HCT116 (cell line): ENCODE results near the gene BAG1. TPM values are rescaled to one million over a fixed set of nuclear protein-coding genes. Genes with fewer than 3 reads are reported as not detected.

Experiments
- ATAC-seq: fragments of 200-7000 bp; cut with Tn5 transposase; 2 replicates; pipeline ENCODE4 v1.9.1; 2020; ENCODE audit warnings: mild to moderate bottlenecking, moderate library complexity
- BruUV-seq: library from RNA; stranded (reverse); fragments of 400-500 nt; replicated peaks from 2 replicates; lab custom pipeline; 2021; lab: Mats Ljungman, UMichigan
- CTCF ChIA-PET: fragments of 300-600 bp; sonication (Branson Sonifier 250); formaldehyde crosslinking; loops from one replicate; lab custom pipeline; 2021; ENCODE audit warnings: antibody characterized with exemption; lab: Charles Lee
- POLR2A ChIA-PET: fragments of 300-600, 350-600 bp; sonication (Branson Sonifier 250); formaldehyde crosslinking; loops from one replicate; lab custom pipeline; 2021; ENCODE audit warnings: antibody characterized with exemption; lab: Charles Lee
- RAD21 ChIA-PET, 2 experiments: fragments of 300-600 bp; sonication (Branson Sonifier 250); formaldehyde crosslinking; loops; one replicate each; lab custom pipeline; 2023; ENCODE audit warnings: low total read pairs in 2 of 2; ENCODE audit not compliant: uncharacterized antibody in 2 of 2, unreplicated experiment in 2 of 2, low non-redundant PET in 1 of 2; lab: Charles Lee
- DNase-seq: peaks from one replicate; pipeline ENCODE4 v3.0.0-alpha.2; 2010; ENCODE audit warnings: low read depth, low spot score
- H2AFZ ChIP-seq: fragments of 200-600 bp; shearing (Covaris generic), sonication (generic); 2 replicates; pipeline ENCODE4 v1.6.1; 2017; ENCODE audit warnings: low read depth, mixed run types, mixed read lengths, antibody characterized with exemption, low read length; ENCODE audit not compliant: poor library complexity, severe bottlenecking
- H3K27ac ChIP-seq: 2 replicates; pipeline ENCODE4 v1.5.1; 2012; ENCODE audit warnings: low read depth, low read length
- H3K27me3 ChIP-seq: fragments of 200-600 bp; sonication (generic); 2 replicates; pipeline ENCODE4 v1.6.1; 2016; ENCODE audit warnings: mixed run types, low read length, mixed read lengths; ENCODE audit not compliant: insufficient read depth
- H3K36me3 ChIP-seq, 2 experiments: fragments of 200-500 bp in 1 of 2; fragments of 200-600 bp in 1 of 2; sonication (Bioruptor generic) in 1 of 2; sonication (generic) in 1 of 2; 2 replicates each; pipeline versions ENCODE4 v1.5.1 to v1.6.1; 2014 to 2016; ENCODE audit warnings: low read length in 2 of 2, inconsistent platforms in 1 of 2, mixed read lengths in 1 of 2, mixed run types in 1 of 2; ENCODE audit not compliant: insufficient read depth in 2 of 2, control insufficient read depth in 1 of 2
- H3K4me1 ChIP-seq, 2 experiments: fragments of 200-600 bp in 1 of 2; sonication (generic) in 1 of 2; 2 replicates each; pipeline versions ENCODE4 v1.5.1 to v1.6.1; 2012 to 2017; ENCODE audit warnings: low read length in 2 of 2, inconsistent platforms in 1 of 2, mild to moderate bottlenecking in 1 of 2, mixed read lengths in 1 of 2, mixed run types in 1 of 2, moderate library complexity in 1 of 2; ENCODE audit not compliant: insufficient read depth in 2 of 2, control insufficient read depth in 1 of 2
- H3K4me2 ChIP-seq: fragments of 200-600 bp; sonication (generic); 2 replicates; pipeline ENCODE4 v1.6.1; 2017; ENCODE audit warnings: mixed run types, low read length, mixed read lengths
- H3K4me3 ChIP-seq, 2 experiments: fragments of 200-600 bp in 1 of 2; sonication (generic) in 1 of 2; replicated peaks in 1 of 2; 2 replicates each; pipeline ENCODE4 v1.5.1; 2011 to 2016; ENCODE audit warnings: low read length in 2 of 2, control low read depth in 1 of 2, low read depth in 1 of 2, mild to moderate bottlenecking in 1 of 2, mixed read lengths in 1 of 2, mixed run types in 1 of 2
- H3K79me2 ChIP-seq: fragments of 200-600 bp; sonication (generic); 2 replicates; pipeline ENCODE4 v1.6.1; 2017; ENCODE audit warnings: mild to moderate bottlenecking, mixed run types, low read length, moderate library complexity, mixed read lengths; ENCODE audit not compliant: insufficient read depth
- H3K9ac ChIP-seq: fragments of 200-600 bp; sonication (generic); 2 replicates; pipeline ENCODE4 v1.6.1; 2016; ENCODE audit warnings: low read length, mixed read lengths
- H3K9me2 ChIP-seq: fragments of 200-600 bp; sonication (generic), shearing (Covaris generic); 2 replicates; pipeline ENCODE4 v1.6.1; 2017; ENCODE audit warnings: mixed run types, mild to moderate bottlenecking, moderate library complexity; ENCODE audit not compliant: insufficient read depth
- H3K9me3 ChIP-seq, 2 experiments: fragments of 200-500 bp in 1 of 2; fragments of 200-600 bp in 1 of 2; sonication (Bioruptor generic) in 1 of 2; sonication (generic) in 1 of 2; 2 replicates each; pipeline ENCODE4 v1.6.1; 2014 to 2017; ENCODE audit warnings: low read length in 2 of 2, mixed read lengths in 2 of 2, inconsistent platforms in 1 of 2, low read depth in 1 of 2, mild to moderate bottlenecking in 1 of 2, mixed run types in 1 of 2, moderate library complexity in 1 of 2; ENCODE audit not compliant: control insufficient read depth in 1 of 2, insufficient read depth in 1 of 2
- H4K20me1 ChIP-seq: fragments of 200-600 bp; sonication (generic), shearing (Covaris generic); 2 replicates; pipeline ENCODE4 v1.6.1; 2017; ENCODE audit warnings: mixed run types, mild to moderate bottlenecking, moderate library complexity; ENCODE audit not compliant: insufficient read depth
- ATF3 ChIP-seq: IDR thresholded peaks from 2 replicates; pipeline ENCODE4 v1.6.1; 2012
- EGR1 ChIP-seq: IDR thresholded peaks from 2 replicates; pipeline ENCODE4 v1.6.1; 2012; ENCODE audit warnings: low read depth
- EZH2 ChIP-seq: fragments of 200-600 bp; sonication (generic); IDR thresholded peaks from 2 replicates; pipeline ENCODE4 v1.6.1; 2017; ENCODE audit warnings: antibody characterized with exemption, mixed run types
- EZH2phosphoT487 ChIP-seq: fragments of 200-600 bp; IDR thresholded peaks from 2 replicates; pipeline ENCODE4 v1.6.1; 2018; ENCODE audit warnings: antibody characterized with exemption, borderline replicate concordance
- JUND ChIP-seq: IDR thresholded peaks from 2 replicates; pipeline ENCODE4 v1.6.1; 2012
- POLR2A ChIP-seq: IDR thresholded peaks from 2 replicates; pipeline ENCODE4 v1.7.0; 2011; ENCODE audit warnings: borderline replicate concordance; ENCODE audit not compliant: insufficient read depth, insufficient read length; ENCODE audit errors: extremely low read depth
- POLR2AphosphoS5 ChIP-seq: IDR thresholded peaks from 2 replicates; pipeline ENCODE4 v1.6.1; 2011; ENCODE audit warnings: mild to moderate bottlenecking, low read depth, low read length, moderate library complexity
- SIN3A ChIP-seq: IDR thresholded peaks from 2 replicates; pipeline ENCODE4 v1.6.1; 2012; ENCODE audit warnings: low read depth
- SRF ChIP-seq: IDR thresholded peaks from 2 replicates; pipeline ENCODE4 v1.6.1; 2012; ENCODE audit warnings: low read depth
- TCF7L2 ChIP-seq: IDR thresholded peaks from 2 replicates; pipeline ENCODE4 v1.7.0; 2011; ENCODE audit warnings: borderline replicate concordance, inconsistent platforms; ENCODE audit not compliant: insufficient read depth, insufficient read length; ENCODE audit errors: extremely low read depth
- ZBTB33 ChIP-seq: IDR thresholded peaks from 2 replicates; pipeline ENCODE4 v1.6.1; 2011; ENCODE audit warnings: mild to moderate bottlenecking, low read length, moderate library complexity; ENCODE audit not compliant: insufficient replicate concordance; ENCODE audit errors: extremely low read depth
- intact Hi-C: fragments of 100-400 bp; cut with micrococcal nuclease; formaldehyde crosslinking; loops from 2 replicates; pipeline ENCODE4 v1.10.0; 2022
- total RNA-seq: library from RNA; stranded (reverse); gene quantifications from one replicate; pipeline ENCODE4 v1.2.1, GENCODE V29; 2021; ENCODE audit not compliant: unreplicated experiment
- TF ChIP-seq, protein P1 (sequence below): IDR thresholded peaks from 2 replicates; pipeline ENCODE4 v1.6.1; 2012; ENCODE audit warnings: low read depth

Gene BAG1
- total RNA-seq, 1 experiment from 2014 or later, result 58.2 TPM

GRCh38 chr9:33310748-33311147, 46.2 kb upstream of the BAG1 start:
- Histone ChIP-seq H4K20me1 (no peaks in the 10 kb centered on the region), H3K9ac (no peak overlapping the region), H3K9me2 (no peaks in the 10 kb centered on the region), H3K9me3 (no peaks in the 10 kb centered on the region), H2AFZ (no peak overlapping the region), H3K79me2 (peaks cover 23% of the 10 kb centered on the region; the same call in 1 of the 2 replicates), H3K4me3 (no peak overlapping the region), H3K27ac (no peak overlapping the region), H3K36me3 (peaks cover 66 to 72% of the 10 kb centered on the region in 2 experiments), H3K4me2 (no peak overlapping the region), H3K27me3 (no peaks in the 10 kb centered on the region), H3K4me1 (no peaks in the 10 kb centered on the region)
- POLR2A ChIA-PET, result no interaction called here
- DNase-seq (no peak), ATAC-seq (no peak)
- RAD21 ChIA-PET, result no interaction called here
- intact Hi-C loops, result loop anchor here (5.0 kb wide), 1 partner anchor 37 kb away; no protein-coding TSS in a partner anchor
- CTCF ChIA-PET, result no interaction called here
- TF ChIP-seq SRF, result no peak
- TF ChIP-seq POLR2A, result no peak
- TF ChIP-seq EZH2phosphoT487, result no peak
- TF ChIP-seq, protein P1, sequence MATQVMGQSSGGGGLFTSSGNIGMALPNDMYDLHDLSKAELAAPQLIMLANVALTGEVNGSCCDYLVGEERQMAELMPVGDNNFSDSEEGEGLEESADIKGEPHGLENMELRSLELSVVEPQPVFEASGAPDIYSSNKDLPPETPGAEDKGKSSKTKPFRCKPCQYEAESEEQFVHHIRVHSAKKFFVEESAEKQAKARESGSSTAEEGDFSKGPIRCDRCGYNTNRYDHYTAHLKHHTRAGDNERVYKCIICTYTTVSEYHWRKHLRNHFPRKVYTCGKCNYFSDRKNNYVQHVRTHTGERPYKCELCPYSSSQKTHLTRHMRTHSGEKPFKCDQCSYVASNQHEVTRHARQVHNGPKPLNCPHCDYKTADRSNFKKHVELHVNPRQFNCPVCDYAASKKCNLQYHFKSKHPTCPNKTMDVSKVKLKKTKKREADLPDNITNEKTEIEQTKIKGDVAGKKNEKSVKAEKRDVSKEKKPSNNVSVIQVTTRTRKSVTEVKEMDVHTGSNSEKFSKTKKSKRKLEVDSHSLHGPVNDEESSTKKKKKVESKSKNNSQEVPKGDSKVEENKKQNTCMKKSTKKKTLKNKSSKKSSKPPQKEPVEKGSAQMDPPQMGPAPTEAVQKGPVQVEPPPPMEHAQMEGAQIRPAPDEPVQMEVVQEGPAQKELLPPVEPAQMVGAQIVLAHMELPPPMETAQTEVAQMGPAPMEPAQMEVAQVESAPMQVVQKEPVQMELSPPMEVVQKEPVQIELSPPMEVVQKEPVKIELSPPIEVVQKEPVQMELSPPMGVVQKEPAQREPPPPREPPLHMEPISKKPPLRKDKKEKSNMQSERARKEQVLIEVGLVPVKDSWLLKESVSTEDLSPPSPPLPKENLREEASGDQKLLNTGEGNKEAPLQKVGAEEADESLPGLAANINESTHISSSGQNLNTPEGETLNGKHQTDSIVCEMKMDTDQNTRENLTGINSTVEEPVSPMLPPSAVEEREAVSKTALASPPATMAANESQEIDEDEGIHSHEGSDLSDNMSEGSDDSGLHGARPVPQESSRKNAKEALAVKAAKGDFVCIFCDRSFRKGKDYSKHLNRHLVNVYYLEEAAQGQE, result no peak
- TF ChIP-seq ZBTB33, result no peak
- TF ChIP-seq POLR2AphosphoS5, result no peak
- TF ChIP-seq TCF7L2, result no peak
- no peak for TF ChIP-seq SIN3A
- no peak for TF ChIP-seq EGR1
- TF ChIP-seq ATF3, result no peak
- no peak for TF ChIP-seq JUND
- TF ChIP-seq EZH2, result no peak
- no TSS peak for BruUV-seq
